ENCODE measurements around the gene PPM1H.

PPM1H gene

DNA sequence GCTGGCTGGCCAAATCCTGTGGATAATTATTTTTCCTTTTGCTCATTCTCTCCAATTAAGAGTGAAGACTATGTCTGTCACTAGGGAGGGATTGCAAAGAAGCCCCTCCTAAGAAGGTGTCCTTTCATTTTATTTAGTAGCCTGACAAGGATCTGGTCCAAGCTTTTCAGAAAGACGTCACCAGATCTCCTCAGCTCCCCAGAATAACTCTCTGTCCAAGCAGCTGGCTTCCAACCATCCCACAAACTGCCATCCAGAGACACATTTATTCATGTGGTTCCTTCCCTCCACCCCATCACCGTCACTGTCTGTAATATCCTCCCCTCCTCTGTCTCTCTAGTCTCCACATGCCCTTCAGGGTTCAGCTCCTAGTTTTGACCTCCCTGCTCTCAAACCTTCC, 69.9 kb downstream of the PPM1H start:
- no peak overlapping the region for H3K27ac ChIP-seq
- TF ChIP-seq ZFX (IDR thresholded peaks at IDR 0.05), result no peak
- TF ChIP-seq, protein P1, sequence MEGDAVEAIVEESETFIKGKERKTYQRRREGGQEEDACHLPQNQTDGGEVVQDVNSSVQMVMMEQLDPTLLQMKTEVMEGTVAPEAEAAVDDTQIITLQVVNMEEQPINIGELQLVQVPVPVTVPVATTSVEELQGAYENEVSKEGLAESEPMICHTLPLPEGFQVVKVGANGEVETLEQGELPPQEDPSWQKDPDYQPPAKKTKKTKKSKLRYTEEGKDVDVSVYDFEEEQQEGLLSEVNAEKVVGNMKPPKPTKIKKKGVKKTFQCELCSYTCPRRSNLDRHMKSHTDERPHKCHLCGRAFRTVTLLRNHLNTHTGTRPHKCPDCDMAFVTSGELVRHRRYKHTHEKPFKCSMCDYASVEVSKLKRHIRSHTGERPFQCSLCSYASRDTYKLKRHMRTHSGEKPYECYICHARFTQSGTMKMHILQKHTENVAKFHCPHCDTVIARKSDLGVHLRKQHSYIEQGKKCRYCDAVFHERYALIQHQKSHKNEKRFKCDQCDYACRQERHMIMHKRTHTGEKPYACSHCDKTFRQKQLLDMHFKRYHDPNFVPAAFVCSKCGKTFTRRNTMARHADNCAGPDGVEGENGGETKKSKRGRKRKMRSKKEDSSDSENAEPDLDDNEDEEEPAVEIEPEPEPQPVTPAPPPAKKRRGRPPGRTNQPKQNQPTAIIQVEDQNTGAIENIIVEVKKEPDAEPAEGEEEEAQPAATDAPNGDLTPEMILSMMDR (conservative IDR thresholded peaks at IDR 0.05), result no peak

DNA sequence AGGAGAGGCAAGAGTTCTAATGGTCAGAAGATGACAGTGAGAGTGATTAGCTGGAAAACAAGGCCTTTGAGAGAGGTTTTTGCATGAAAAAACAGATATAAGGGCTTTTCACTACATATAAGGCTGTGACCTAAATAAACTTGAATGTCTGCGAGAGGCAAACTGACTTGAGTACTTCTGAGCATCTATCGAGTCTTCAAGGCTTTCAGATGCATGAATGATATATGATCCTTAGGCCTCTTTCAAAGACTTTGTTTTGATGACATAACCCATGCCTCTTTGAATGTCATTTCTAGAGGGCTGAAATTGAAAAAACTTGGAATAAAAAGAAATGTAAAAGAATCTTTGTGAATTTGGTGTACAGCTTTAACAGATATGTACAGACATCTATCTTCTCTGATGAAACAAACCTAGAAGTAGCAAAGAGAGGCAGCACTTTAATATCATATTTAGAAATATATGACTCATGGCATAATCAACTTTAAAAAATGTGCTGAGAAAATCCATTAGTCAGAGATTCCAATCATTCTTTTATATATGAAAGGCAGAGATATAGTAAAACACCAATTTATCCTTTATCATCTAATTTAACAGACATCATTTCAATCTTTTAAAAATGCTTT, 72.6 kb downstream of the PPM1H start:
- TF ChIP-seq ZFX (IDR thresholded peaks at IDR 0.05), result no peak
- TF ChIP-seq, protein P1 (conservative IDR thresholded peaks at IDR 0.05), result no peak
- no peak overlapping the region for H3K27ac ChIP-seq

DNA sequence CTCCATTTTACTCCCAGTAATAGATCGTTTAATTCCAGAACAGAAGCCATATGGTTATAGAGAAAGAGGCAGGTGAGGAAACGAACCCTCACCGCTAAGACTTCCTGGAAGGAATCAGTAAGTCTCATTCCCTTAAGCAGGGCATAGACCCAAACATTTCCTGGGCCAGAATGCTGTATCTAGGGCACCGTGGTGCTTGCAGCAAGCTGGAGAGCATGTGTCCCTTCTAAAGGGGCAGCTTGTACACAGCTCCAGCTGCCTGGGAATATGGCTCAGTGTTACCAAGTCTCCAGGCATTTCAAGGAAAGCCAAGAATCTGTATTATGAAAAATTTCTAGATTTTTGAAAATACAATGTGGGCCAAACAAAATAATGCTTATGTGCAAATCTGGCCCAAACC, 73.4 kb downstream of the PPM1H start:
- no peak overlapping the region for H3K27ac ChIP-seq
- TF ChIP-seq, protein P1 (conservative IDR thresholded peaks at IDR 0.05), result no peak
- no peak for TF ChIP-seq ZFX (IDR thresholded peaks at IDR 0.05)

DNA sequence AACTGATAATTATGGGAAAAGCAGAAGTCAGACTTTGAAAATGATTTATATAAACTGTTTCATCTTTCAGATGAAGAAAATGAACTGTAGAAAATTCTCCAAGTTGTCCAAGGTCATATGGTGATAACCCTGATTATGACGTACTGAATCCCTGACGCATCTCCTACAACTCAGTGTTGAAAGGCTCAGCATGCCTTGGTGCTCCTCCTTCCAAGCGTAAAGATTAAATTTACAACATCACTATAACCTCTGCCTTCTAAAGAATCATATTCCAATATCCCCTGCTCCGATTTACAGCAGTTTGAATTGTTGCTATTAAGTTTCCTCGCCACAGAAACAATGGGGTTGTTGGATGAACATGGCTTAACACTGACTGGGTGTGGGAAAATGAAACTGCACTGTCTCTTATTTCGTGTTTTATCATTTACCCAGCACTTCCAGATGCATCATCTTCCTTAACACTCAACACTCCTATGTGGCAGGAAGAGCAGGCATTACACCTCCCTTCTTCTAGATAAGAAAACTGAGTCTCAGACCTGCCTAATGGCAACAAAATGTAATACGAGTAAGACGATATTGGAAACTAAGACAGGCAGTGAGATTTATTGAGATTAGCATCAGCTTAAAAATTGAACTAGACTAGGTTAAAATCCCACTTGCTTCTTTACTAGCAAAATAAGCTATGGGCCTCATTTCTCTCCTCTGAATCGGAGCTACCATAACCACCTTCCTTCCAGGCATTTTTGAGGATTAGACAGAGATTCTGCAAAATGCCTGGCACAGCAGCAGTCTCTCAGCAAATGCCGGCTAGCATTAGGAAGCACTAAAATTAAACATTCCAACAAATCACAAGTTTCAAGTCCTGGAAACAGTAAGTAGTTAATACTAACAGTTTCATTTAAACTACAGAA, 74.2 kb downstream of the PPM1H start:
- no peak overlapping the region for H3K27ac ChIP-seq
- TF ChIP-seq ZFX (IDR thresholded peaks at IDR 0.05), result no peak
- TF ChIP-seq, protein P1 (conservative IDR thresholded peaks at IDR 0.05), result no peak

DNA sequence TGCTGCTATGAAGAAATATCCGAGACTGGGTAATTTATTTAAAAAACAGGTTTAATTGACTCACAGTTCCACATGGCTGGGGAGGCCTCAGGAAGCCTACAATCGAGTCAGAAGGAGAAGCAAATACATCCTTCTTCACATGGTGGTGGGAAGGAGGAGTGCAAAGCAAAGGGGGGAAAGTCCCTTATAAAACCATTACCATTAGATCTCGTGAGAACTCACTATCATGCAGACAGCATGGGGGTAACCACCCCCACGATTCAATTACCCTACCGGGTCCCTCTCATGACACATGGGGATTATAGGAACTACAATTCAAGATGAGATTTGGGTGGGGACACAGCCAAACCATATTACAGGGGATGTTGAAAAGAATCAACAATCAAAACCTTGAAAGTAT, 74.9 kb downstream of the PPM1H start:
- H3K27ac ChIP-seq, result no peak overlapping the region

DNA sequence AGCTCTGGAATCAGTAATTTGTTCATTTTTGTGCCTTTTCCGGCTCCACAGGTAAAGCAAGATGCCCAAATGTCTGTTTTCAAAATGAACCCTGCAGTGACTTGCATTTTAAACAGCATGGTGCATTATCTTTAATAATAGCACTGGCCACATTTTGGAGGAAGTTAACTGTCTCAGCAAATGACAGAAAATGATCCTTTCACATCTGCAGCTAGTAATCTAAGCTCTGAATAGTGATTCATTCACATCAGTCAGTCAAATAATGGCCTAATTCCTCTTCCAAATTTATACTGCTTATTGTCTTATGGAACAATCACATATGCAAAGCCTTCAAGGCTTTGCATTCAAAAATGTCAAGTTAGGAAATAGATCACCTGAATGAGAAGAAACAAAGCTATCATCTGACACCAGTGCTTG, 75.6 kb downstream of the PPM1H start:
- TF ChIP-seq ZFX (IDR thresholded peaks at IDR 0.05), result no peak
- TF ChIP-seq, protein P1 (conservative IDR thresholded peaks at IDR 0.05), result no peak
- H3K27ac ChIP-seq, result no peak overlapping the region

More for the DNA sequence above, 74.9 kb downstream of the PPM1H start:
- TF ChIP-seq ZFX (IDR thresholded peaks at IDR 0.05), result no peak
- TF ChIP-seq, protein P1 (conservative IDR thresholded peaks at IDR 0.05), result no peak

DNA sequence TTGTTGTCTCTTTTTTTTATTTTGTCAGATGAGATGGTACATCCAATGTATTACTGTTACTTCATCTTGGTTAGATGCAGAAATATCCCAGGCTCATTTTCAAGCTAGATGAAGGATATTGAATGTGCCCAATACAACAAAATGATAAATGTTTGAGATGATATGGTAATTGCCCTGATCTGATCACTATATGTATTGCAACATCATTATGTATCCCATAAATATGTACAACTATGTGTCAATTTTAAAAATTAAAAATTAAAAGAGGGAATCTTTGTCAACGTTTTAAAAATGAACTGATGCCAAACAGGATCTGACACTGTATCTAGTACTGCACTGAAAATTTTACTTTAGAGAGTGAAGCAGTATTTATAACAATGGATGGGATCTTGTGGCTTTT, 78.5 kb downstream of the PPM1H start:
- TF ChIP-seq, protein P1 (conservative IDR thresholded peaks at IDR 0.05), result no peak
- no peak for TF ChIP-seq ZFX (IDR thresholded peaks at IDR 0.05)
- H3K27ac ChIP-seq, result no peak overlapping the region

Data from C4-2B (cell line).